NCI-H345 treated with DMSO at 0.1 percent for 48 hours (cell line): ENCODE data around the gene SIK2.
A peak's percentile ranks its signal among the peaks of the same experiment; 100 is the strongest.
"Not testable (repeated sequence)": the region's sequence is repeated elsewhere in the genome, so short reads cannot be mapped to it uniquely, and the experiment has no call there.

Source experiments
- DNase-seq: peaks from one replicate; lab custom pipeline; 2025; ENCODE audit not compliant: unreplicated experiment; lab: John Stamatoyannopoulos, UW

Gene SIK2

GRCh38 chr11:111620518-111620917 lies 18.3 kb downstream of the SIK2 start:
- no peak for DNase-seq

- DNase-seq, result no peak
Measured at GRCh38 chr11:111623527-111624030, 21.3 kb downstream of the SIK2 start.

- no peak for DNase-seq
Measured at GRCh38 chr11:111624608-111625007, 22.4 kb downstream of the SIK2 start.

GRCh38 chr11:111627591-111627990 lies 25.3 kb downstream of the SIK2 start:
- no peak for DNase-seq

- DNase-seq, result no peak
Measured at GRCh38 chr11:111629499-111629898, 27.2 kb downstream of the SIK2 start.

- no peak for DNase-seq
Measured at GRCh38 chr11:111631024-111631665, 28.9 kb downstream of the SIK2 start.

GRCh38 chr11:111631666-111632039 lies 29.4 kb downstream of the SIK2 start:
- DNase-seq, result no peak

- no peak for DNase-seq
Measured at GRCh38 chr11:111632516-111633220, 30.4 kb downstream of the SIK2 start.

GRCh38 chr11:111633248-111633647 lies 31.0 kb downstream of the SIK2 start:
- DNase-seq, result peak; percentile 79

- no peak for DNase-seq
Measured at GRCh38 chr11:111633756-111634362, 31.6 kb downstream of the SIK2 start.

- no peak for DNase-seq
Measured at GRCh38 chr11:111634981-111635705, 32.9 kb downstream of the SIK2 start.

- DNase-seq, result peak; percentile 10
Measured at GRCh38 chr11:111635706-111636045, 33.4 kb downstream of the SIK2 start.

- DNase-seq, result no peak
Measured at GRCh38 chr11:111637885-111638284, 35.6 kb downstream of the SIK2 start.

GRCh38 chr11:111639226-111639925 lies 37.1 kb downstream of the SIK2 start:
- DNase-seq, result no peak

- no peak for DNase-seq
Measured at GRCh38 chr11:111641339-111642015, 39.2 kb downstream of the SIK2 start.

GRCh38 chr11:111642542-111642941 lies 40.3 kb downstream of the SIK2 start:
- DNase-seq, result no peak

- DNase-seq, result no peak
Measured at GRCh38 chr11:111644922-111645321, 42.7 kb downstream of the SIK2 start.

GRCh38 chr11:111645657-111646316 lies 43.5 kb downstream of the SIK2 start:
- DNase-seq, result no peak

- DNase-seq, result not testable (repeated sequence)
Measured at GRCh38 chr11:111651336-111651735, 49.1 kb downstream of the SIK2 start.

- no peak for DNase-seq
Measured at GRCh38 chr11:111652184-111652583, 49.9 kb downstream of the SIK2 start.
